ENCODE data around the gene CACNA1B.
"Not testable (repeated sequence)": the region's sequence is repeated elsewhere in the genome, so short reads cannot be mapped to it uniquely, and the experiment has no call there.

CACNA1B gene

DNA sequence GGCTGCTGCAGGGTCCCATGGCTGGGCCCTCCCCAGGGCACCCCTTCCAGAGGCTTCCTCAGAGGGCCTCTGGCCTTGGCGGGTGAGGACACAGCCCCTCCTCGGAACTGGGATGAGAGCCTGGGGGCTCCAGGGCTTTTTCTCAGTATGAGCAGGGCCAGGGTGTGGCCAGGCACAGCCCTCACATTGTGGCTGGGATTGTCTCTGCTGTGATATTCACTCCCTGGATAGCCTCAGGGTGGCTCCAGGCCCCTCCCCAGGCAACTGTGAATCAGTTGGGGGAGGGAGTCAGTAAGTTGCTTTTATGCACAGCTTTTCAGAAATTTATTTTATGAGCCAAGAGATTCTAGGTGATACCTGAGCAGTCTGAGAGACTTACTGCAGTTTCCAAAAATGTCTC is 135.7 kb downstream of the CACNA1B start:
- ChIA-PET CTCF (no interaction called here), POLR2A (no interaction called here)
- TF ChIP-seq ELF4 (IDR thresholded peaks at IDR 0.05) (no peak), SP1 (IDR thresholded peaks at IDR 0.05) (no peak), HDGF (IDR thresholded peaks at IDR 0.05; ENCODE audit: borderline replicate concordance) (no peak), FOXA1 (IDR thresholded peaks at IDR 0.05) (no peak), BHLHE40 (IDR thresholded peaks at IDR 0.05; ENCODE audit: borderline replicate concordance) (no peak), ARNT (IDR thresholded peaks at IDR 0.05) (no peak), L3MBTL2 (conservative IDR thresholded peaks at IDR 0.05) (no peak), CTBP1 (IDR thresholded peaks at IDR 0.05; ENCODE audit: borderline replicate concordance) (no peak), FOXK2 (IDR thresholded peaks at IDR 0.05) (no peak), TARDBP (IDR thresholded peaks at IDR 0.05) (no peak), NFRKB (IDR thresholded peaks at IDR 0.05) (no peak), LEF1 (IDR thresholded peaks at IDR 0.05; ENCODE audit: borderline replicate concordance) (no peak), SUZ12 (IDR thresholded peaks at IDR 0.05) (no peak)
- TF ChIP-seq, protein P1, sequence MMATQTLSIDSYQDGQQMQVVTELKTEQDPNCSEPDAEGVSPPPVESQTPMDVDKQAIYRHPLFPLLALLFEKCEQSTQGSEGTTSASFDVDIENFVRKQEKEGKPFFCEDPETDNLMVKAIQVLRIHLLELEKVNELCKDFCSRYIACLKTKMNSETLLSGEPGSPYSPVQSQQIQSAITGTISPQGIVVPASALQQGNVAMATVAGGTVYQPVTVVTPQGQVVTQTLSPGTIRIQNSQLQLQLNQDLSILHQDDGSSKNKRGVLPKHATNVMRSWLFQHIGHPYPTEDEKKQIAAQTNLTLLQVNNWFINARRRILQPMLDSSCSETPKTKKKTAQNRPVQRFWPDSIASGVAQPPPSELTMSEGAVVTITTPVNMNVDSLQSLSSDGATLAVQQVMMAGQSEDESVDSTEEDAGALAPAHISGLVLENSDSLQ (IDR thresholded peaks at IDR 0.05) = no peak
- DNase-seq (ENCODE audit: extremely low spot score) = no peak

- CTCF ChIA-PET = no interaction called here
- TF ChIP-seq, protein P1 (IDR thresholded peaks at IDR 0.05) = no peak
- no peak for TF ChIP-seq HDGF (IDR thresholded peaks at IDR 0.05; ENCODE audit: borderline replicate concordance)
- no peak for TF ChIP-seq SUZ12 (IDR thresholded peaks at IDR 0.05)
- TF ChIP-seq ELF4 (IDR thresholded peaks at IDR 0.05) = no peak
- no peak for TF ChIP-seq FOXK2 (IDR thresholded peaks at IDR 0.05)
- no peak for TF ChIP-seq SP1 (IDR thresholded peaks at IDR 0.05)
- no peak for TF ChIP-seq L3MBTL2 (conservative IDR thresholded peaks at IDR 0.05)
- no peak for TF ChIP-seq FOXA1 (IDR thresholded peaks at IDR 0.05)
- TF ChIP-seq TARDBP (IDR thresholded peaks at IDR 0.05) = no peak
- no peak for DNase-seq (ENCODE audit: extremely low spot score)
- POLR2A ChIA-PET = no interaction called here
Measured at GRCh38 chr9:138013836-138014562, 136.4 kb downstream of the CACNA1B start.

GRCh38 chr9:138014563-138014945 is 137.0 kb downstream of the CACNA1B start:
- DNase-seq (ENCODE audit: extremely low spot score) = no peak
- CTCF ChIA-PET = no interaction called here
- POLR2A ChIA-PET = no interaction called here
- no peak for TF ChIP-seq TARDBP (IDR thresholded peaks at IDR 0.05)
- no peak for TF ChIP-seq FOXM1 (IDR thresholded peaks at IDR 0.05; ENCODE audit: borderline replicate concordance)
- no peak for TF ChIP-seq LEF1 (IDR thresholded peaks at IDR 0.05; ENCODE audit: borderline replicate concordance)
- no peak for TF ChIP-seq ELF4 (IDR thresholded peaks at IDR 0.05)

DNA sequence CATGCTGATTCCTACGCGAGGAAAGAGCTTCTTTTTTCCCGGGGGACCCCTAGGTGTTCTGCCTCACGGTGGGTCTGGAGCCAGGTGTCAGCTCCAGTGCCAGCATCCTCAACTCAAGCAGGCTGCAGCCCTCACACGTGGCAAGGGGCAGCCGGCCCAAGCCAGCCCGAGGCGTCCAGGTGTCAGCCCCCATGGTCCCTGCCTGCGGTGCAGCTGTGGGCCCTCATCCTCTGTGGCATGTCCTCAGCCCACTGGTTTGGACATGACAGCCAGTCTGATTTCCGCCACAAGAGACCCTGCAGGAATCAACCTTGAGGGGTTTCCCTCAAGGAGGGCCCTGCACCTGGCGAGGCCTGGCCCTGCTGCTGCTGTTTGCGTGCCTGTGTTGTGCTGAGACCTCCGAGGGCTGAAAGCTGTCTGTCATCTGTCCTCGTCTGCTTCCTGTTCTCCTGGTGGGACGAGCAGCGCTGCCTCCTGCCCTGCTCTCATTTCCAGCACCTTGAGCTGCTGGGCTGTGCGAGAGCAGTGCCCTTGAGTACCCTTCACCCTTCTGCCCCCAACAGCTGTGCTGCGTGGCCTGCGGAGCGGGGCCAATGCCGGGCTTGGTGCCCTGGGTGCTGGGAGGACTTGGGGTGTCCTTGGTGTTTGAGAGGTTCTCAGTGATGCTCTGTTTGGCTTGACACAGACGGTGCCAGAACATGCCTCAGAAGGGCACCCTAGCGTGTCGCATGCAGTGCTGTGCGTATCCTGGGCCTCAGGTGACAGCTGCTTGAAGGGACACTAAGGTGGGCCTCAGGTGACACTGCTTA is 137.6 kb downstream of the CACNA1B start:
- POLR2A ChIA-PET = no interaction called here
- no peak for DNase-seq (ENCODE audit: extremely low spot score)
- no peak for TF ChIP-seq FOXA1 (IDR thresholded peaks at IDR 0.05)
- TF ChIP-seq CTBP1 (IDR thresholded peaks at IDR 0.05; ENCODE audit: borderline replicate concordance) = no peak
- no peak for TF ChIP-seq SUZ12 (IDR thresholded peaks at IDR 0.05)
- no peak for TF ChIP-seq ELF4 (IDR thresholded peaks at IDR 0.05)
- no peak for TF ChIP-seq ARNT (IDR thresholded peaks at IDR 0.05)
- TF ChIP-seq BHLHE40 (IDR thresholded peaks at IDR 0.05; ENCODE audit: borderline replicate concordance) = no peak
- CTCF ChIA-PET = no interaction called here

DNA sequence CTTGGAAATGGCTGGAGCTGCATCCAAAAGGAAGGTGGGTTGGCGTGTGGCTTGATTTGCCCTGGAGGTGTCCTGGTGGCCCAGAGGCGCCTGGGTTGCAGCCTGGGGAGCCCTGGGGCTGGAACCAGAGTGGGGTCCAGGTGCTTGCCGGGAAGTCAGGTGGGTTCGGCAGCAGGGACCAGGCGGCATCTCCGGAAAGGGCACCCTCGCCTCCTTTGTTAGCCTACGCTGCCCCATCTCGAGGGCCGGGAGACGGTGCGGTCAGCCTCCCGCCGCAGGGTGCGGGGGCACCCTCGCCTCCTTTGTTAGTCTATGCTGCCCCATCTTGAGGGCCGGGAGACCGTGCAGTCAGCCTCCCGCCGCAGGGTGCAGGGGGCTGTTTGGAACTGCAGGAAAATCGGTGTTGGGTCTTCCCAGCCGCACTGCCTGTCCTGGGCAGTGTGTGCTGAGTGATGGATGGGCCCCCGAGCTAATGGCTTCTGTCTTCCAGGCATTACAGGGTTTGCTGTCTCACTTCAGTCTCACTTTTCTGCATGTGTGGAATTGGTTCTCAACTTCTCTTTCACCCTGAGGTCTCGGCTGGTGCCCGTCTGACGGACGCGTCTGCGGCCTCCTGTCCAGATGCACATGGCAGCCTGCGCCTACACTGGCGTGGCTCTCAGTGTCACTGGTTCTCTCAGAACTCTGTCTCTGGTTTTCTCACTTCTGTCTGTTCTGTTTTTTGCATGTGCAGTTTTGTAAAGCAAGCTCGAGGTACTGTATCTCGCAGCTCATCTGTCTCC is 139.0 kb downstream of the CACNA1B start:
- CTCF ChIA-PET = no interaction called here
- no peak for DNase-seq (ENCODE audit: extremely low spot score)
- POLR2A ChIA-PET = interaction anchor here (0.9 kb wide), 1 partner anchor 26 kb away, joined by 3 read pairs; no protein-coding TSS in a partner anchor
- TF ChIP-seq FOXA1 (IDR thresholded peaks at IDR 0.05) (no peak), HDGF (IDR thresholded peaks at IDR 0.05; ENCODE audit: borderline replicate concordance) (no peak), TARDBP (IDR thresholded peaks at IDR 0.05) (no peak), L3MBTL2 (conservative IDR thresholded peaks at IDR 0.05) (no peak), ZNF384 (IDR thresholded peaks at IDR 0.05) (no peak)

- TF ChIP-seq TARDBP (IDR thresholded peaks at IDR 0.05) (no peak), FOXK2 (IDR thresholded peaks at IDR 0.05) (no peak), ELF4 (IDR thresholded peaks at IDR 0.05) (no peak), ARNT (IDR thresholded peaks at IDR 0.05) (no peak), CTBP1 (IDR thresholded peaks at IDR 0.05; ENCODE audit: borderline replicate concordance) (no peak), BHLHE40 (IDR thresholded peaks at IDR 0.05; ENCODE audit: borderline replicate concordance) (no peak), L3MBTL2 (conservative IDR thresholded peaks at IDR 0.05) (no peak), FOXA1 (IDR thresholded peaks at IDR 0.05) (no peak), SUZ12 (IDR thresholded peaks at IDR 0.05) (no peak), NFRKB (IDR thresholded peaks at IDR 0.05) (no peak), FOXM1 (IDR thresholded peaks at IDR 0.05; ENCODE audit: borderline replicate concordance) (no peak), LEF1 (IDR thresholded peaks at IDR 0.05; ENCODE audit: borderline replicate concordance) (no peak), ZNF384 (IDR thresholded peaks at IDR 0.05) (no peak), HDGF (IDR thresholded peaks at IDR 0.05; ENCODE audit: borderline replicate concordance) (no peak)
- TF ChIP-seq, protein P1 (IDR thresholded peaks at IDR 0.05) = no peak
- ChIA-PET CTCF (no interaction called here), POLR2A (no interaction called here)
- no peak for DNase-seq (ENCODE audit: extremely low spot score)
Measured at GRCh38 chr9:138017200-138017599, 139.6 kb downstream of the CACNA1B start.

GRCh38 chr9:138019514-138019913 is 141.9 kb downstream of the CACNA1B start:
- POLR2A ChIA-PET; DNase-seq (ENCODE audit: extremely low spot score); CTCF ChIA-PET: not testable (repeated sequence)

All from HEK293T (cell line).